Measurements from ENCODE around the gene ENG.
A peak's percentile ranks its signal among the peaks of the same experiment; 100 is the strongest.
"Not testable (repeated sequence)": the region's sequence is repeated elsewhere in the genome, so short reads cannot be mapped to it uniquely, and the experiment has no call there.

The ENG gene

GRCh38 chr9:127878001-127878651 is 23.7 kb upstream of the ENG start:
- no peak for DNase-seq

DNA sequence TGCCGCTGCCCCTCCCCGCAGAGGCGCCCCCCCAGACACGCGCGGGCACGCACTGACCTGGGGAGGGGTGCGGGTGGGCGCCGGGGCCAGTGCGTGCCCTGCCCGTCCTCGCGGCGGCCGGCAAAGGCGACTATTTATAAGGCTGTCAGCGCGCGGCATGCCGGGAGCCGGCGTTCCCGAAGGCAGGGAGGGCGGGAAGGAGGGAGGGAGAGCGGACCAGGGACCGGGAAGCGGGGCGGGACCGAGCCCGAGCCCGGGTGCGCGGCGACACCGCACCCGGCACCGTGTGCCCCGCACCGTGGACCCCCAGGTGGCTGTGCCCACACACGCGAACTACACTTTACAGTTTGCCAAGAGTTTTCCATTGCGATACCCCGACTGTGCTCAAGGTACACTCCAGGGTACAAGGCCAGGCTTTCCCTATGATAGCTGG is 23.1 kb upstream of the ENG start, which contains the start of gene AK1:
TSS of gene AK1 (minus strand) at position 110 of the 433 bp plus-strand sequence. CDS start 3,058 bp downstream, outside the sequence.
- no peak for DNase-seq

DNA sequence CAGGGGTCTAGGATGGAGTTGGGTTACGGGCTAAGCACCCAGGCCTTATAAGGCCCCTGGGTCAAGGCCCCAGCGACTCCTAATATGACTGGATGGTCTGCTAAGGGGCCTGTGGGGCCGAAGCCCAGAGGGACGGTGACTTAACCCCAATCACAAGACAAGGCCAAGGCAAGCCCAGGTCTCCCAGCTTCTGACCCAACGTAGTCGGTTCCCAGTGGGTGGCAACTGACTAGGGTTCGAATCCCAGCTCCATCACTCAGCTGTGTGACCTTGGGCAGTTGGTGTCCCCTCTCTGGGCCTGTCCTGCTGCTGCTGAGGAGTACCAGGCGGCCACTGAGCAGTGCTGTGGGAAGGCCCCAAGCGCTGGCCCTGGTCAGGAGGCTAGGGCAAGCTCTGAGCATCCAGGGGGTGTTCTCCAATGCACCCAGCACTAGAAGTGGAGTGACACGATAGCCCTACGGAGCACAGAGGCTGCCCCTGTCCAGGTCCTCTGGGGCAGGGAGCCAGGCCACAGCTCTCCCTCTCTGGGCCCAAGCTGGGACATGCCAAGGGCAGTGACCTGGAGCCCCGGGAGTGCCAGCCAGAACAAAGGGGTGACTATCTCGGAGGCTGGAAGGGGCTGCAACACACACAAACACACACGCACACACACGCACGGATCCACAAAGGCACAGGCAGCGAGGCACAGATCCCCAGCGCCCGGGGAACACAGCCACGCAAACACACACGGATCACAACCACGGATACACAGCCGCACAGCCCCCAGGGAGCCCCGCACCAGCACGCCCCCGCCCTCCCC is 22.5 kb upstream of the ENG start:
- no peak for DNase-seq

- no peak for DNase-seq
Measured at GRCh38 chr9:127876026-127876763, 21.7 kb upstream of the ENG start.

- no peak for DNase-seq
Measured at GRCh38 chr9:127875306-127875966, 21.0 kb upstream of the ENG start.

DNA sequence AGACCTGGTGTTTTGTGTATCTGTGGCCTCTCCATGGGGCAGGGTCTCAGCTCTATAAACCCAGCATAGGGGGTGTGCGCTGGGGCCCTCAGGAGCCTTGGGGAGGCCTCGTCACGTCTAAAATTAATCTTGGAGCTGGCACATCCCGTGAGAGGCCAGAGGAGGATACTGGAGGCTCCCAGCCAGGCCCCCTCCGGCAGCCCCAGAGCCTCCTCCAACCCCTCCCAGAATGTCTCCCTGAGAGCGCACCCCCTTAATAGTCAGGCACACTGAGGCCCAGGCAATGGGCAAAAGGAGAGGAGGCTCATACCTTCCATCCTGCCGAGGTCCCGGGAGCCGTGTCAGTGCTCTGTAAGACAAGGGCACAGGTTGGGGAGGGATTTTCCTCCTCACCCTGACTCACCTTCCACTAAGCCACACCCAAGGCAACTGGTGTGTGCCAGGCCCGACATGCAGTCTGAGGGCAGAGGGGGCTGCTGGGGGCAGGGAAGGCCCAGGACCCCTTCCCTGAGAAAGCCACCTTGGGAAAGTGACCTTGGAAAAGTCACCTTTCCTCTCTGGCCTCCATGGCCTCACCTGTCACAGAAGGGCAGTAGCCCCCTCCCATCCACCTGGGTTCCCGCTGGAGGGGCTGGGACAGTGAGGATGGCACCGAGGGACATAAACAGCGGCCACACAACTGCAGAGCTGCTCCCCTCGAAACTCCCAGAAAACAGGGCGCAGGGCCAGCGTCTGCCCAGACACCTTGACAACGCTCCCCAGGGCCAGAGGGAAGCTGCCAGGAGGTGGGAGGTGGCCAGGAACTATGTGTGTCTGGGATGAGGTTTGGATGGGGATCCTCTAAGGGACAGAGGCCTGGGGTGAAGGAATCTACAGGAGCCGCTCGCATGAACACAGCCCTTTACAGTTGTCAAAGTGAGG is 20.1 kb upstream of the ENG start:
- DNase-seq, result no peak

DNA sequence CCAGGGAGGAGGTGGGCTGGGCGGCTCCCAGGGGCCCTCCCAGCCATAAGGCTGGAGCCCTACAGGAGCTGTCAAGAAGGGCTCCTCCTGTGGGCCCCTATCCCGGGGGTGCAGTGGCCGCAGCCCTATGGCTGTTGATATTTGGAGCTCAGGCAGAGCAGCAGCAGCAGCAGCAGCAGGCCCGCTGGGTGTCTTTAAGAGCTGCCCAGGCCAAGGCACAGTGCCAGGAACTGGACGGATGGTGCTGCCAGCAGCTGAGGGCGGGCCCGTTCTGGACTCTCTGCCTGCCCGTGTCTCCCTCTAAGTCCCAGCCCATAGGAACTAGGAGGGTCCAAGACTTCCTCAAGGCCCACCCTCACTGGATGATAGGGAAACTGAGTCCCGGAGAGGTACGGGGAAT is 19.4 kb upstream of the ENG start:
- no peak for DNase-seq

DNA sequence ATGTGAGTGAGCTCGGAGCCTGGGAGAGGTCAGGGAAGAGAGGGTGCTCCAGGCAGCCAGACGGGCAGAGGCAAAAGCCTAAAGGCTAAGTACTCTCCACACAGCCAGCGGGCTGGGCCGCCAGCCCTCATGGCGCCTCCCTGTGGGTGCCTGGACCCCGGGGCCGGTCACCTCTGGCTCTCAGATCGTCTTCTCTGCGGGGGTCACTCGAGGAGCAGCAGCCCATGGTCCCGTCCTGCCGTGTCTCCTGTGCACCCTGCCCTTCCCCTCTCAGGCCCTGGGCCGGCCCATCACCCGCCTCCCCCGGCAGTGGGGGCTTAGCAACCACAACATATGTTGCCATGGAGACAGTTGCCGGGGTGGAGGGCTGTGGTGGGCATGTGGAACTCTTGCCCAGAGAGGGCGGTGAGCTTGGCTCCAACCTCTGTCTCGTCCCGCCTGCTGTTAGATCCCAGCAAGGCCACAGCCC is 18.8 kb upstream of the ENG start:
- no peak for DNase-seq

GRCh38 chr9:127872369-127873222 is 18.1 kb upstream of the ENG start:
- DNase-seq, result no peak

- no peak for DNase-seq
Measured at GRCh38 chr9:127871531-127871930, 17.1 kb upstream of the ENG start.

DNA sequence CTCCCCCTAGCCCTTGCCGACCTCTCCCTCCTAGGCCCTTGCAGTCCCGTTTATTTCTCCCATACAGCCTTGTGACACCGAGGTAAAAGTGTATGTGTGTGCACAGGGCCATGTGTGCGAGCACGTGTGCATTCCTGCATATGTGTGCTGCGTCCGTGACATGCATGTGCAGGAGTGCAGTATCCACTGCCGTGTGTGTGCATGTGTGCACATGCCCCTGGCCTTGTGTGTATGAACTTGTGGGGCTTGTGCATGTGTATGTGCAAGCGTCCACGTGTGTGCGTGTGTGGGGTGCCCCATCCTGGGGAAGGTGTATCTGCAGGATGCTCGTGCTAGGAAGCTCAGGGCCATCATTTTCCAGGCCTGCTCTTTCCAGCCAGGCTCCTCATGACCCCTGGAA is 16.4 kb upstream of the ENG start:
- DNase-seq, result no peak

DNA sequence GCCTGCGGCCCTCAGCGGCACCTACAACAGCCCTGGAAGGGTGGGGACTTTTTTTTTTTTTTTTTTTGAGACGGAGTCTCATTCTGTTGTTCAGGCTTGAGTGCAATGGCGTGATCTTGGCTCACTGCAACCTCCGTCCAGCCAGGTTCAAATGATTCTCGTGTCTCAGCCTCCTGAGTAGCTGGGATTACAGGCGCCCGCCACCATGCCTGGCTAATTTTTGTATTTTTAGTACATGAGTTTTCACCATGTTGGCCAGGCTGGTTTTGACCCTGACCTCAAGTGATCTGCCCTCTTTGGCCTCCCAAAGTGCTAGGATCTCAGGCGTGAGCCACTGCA is 15.7 kb upstream of the ENG start:
- not testable (repeated sequence) for DNase-seq

GRCh38 chr9:127869310-127870152 is 15.1 kb upstream of the ENG start:
- DNase-seq, result peak; percentile 81

- DNase-seq, result no peak
Measured at GRCh38 chr9:127868278-127868902, 13.9 kb upstream of the ENG start.

- no peak for DNase-seq
Measured at GRCh38 chr9:127867356-127868277, 13.2 kb upstream of the ENG start.

DNA sequence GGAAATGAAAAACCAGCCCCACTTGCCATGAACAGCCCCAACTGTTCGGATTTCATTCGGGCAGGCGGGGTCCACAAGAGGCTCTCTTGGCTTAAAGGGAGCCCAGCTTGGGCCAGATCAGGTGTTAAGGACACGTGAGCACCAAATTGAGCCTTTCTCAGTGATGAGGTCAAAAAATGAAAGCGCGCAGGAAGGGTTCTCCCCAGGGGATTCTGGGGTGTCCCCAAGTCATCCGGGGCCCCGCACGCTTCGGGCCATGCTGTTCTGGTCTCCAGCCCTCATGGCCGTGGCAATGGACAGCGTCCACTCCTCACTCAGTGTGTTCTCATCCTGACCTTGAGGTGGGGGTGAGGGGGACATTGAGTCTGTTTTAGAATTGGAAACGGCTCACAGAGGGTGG is 12.1 kb upstream of the ENG start:
- DNase-seq, result no peak

- no peak for DNase-seq
Measured at GRCh38 chr9:127865645-127866464, 11.4 kb upstream of the ENG start.

Measured in CD4-positive, alpha-beta T cell treated with Interleukin-12 subunit alpha and Interleukin-12 subunit beta, for 1 hour (primary cell).